Spleen (tissue), 11 donors: ENCODE results near the gene RGS17. TPM values are rescaled to one million over a fixed set of nuclear protein-coding genes. Genes with fewer than 3 reads are reported as not detected.
"Not testable (repeated sequence)": the region's sequence is repeated elsewhere in the genome, so short reads cannot be mapped to it uniquely, and the experiment has no call there.

ENCODE experiments used
- DNase-seq: peaks from one replicate; pipeline ENCODE4 v3.0.0-alpha.2; 2020
- H3K27ac ChIP-seq, 8 donors: fragments of 200-600 bp; sonication (generic) in 7 of 8; 1 replicate in 4 of 8; 2 replicates in 4 of 8; pipeline versions ENCODE4 v1.5.0 to v1.8.0; 2016 to 2021; ENCODE audit warnings: inconsistent platforms in 4 of 8, mild to moderate bottlenecking in 4 of 8, moderate library complexity in 1 of 8
- H3K27me3 ChIP-seq, 7 donors: fragments of 200-600 bp; sonication (generic) in 6 of 7; replicated peaks in 1 of 7; 1 replicate in 4 of 7; 2 replicates in 3 of 7; pipeline versions ENCODE4 v1.5.0 to v1.8.0; 2016 to 2021; ENCODE audit warnings: inconsistent platforms in 3 of 7, mild to moderate bottlenecking in 1 of 7
- H3K36me3 ChIP-seq, 6 donors: fragments of 200-600 bp; sonication (generic) in 5 of 6; 1 replicate in 4 of 6; 2 replicates in 2 of 6; pipeline versions ENCODE4 v1.5.0 to v1.8.0; 2016 to 2021; ENCODE audit warnings: inconsistent platforms in 2 of 6
- H3K4me1 ChIP-seq, 6 donors: fragments of 200-600 bp; sonication (generic) in 5 of 6; 1 replicate in 3 of 6; 2 replicates in 3 of 6; pipeline versions ENCODE4 v1.5.0 to v1.8.0; 2016 to 2021; ENCODE audit warnings: inconsistent platforms in 3 of 6
- H3K4me3 ChIP-seq, 8 donors: fragments of 200-600 bp; sonication (generic) in 7 of 8; 1 replicate in 4 of 8; 2 replicates in 4 of 8; pipeline versions ENCODE4 v1.5.0 to v1.8.0; 2016 to 2021; ENCODE audit warnings: inconsistent platforms in 4 of 8, mild to moderate bottlenecking in 4 of 8, moderate library complexity in 2 of 8
- H3K9me3 ChIP-seq, 8 donors: fragments of 200-600 bp; sonication (generic) in 7 of 8; 1 replicate in 4 of 8; 2 replicates in 4 of 8; pipeline versions ENCODE4 v1.5.0 to v1.8.0; 2016 to 2021; ENCODE audit warnings: inconsistent platforms in 4 of 8
- POLR2A ChIP-seq, 3 donors: fragments of 450-650 bp; IDR thresholded peaks; one replicate each; pipeline ENCODE4 v1.5.1; 2017; ENCODE audit warnings: antibody characterized with exemption in 3 of 3, mild to moderate bottlenecking in 1 of 3
- POLR2AphosphoS5 ChIP-seq, 3 donors: sonication (generic); formaldehyde crosslinking; IDR thresholded peaks; one replicate each; pipeline ENCODE4 v1.5.1; 2017; ENCODE audit warnings: antibody characterized with exemption in 3 of 3
- WGBS, 5 donors: extraction: QIAGEN DNeasy Blood & Tissue Kit in 3 of 5; methylation state at CpG; one replicate each; pipeline versions ENCODE4 v1.1.5 to v1.1.7; 2013 to 2018; 5-methylcytosine and 5-hydroxymethylcytosine counted together
- intact Hi-C: fragments of 100-400 bp; cut with DNase I; formaldehyde crosslinking; loops from one replicate; pipeline ENCODE4 v1.15.0; 2023; ENCODE audit warnings: low total_unique reads
- polyA plus RNA-seq, 3 donors: library from polyadenylated mRNA; stranded (reverse); fragments of 200-250 nt; gene quantifications; one replicate each; pipeline ENCODE4 v1.2.1, GENCODE V29; 2013
- total RNA-seq, 7 donors: library from RNA; depleted of rRNA in 3 of 7; stranded (reverse); fragments of >200 nt in 3 of 7; fragmentation: NEBNext Ultra II Directional in 4 of 7; extraction: Animal tissue kit (Norgen Biotek cat#: 25700) in 4 of 7; gene quantifications; one replicate each; pipeline versions ENCODE4 v1.1.0 to v1.2.1, GENCODE V29; 2016 to 2021
- TF ChIP-seq, protein P1 (sequence below), 11 experiments: fragments of 200-600 bp in 7 of 11; fragments of 450-650 bp in 4 of 11; sonication (generic) in 4 of 11; IDR thresholded peaks in 8 of 11; conservative IDR thresholded peaks in 3 of 11; 1 replicate in 7 of 11; 2 replicates in 4 of 11; pipeline versions ENCODE4 v1.4.0 to v1.8.0; 2016 to 2021; ENCODE audit warnings: antibody characterized with exemption in 11 of 11, inconsistent platforms in 4 of 11, mild to moderate bottlenecking in 1 of 11
- donor health status: healthy with polysubstance abuse.
- donor health status: DM: no; HTN: no; CAD: no; lungs with moderate emphysema.
- donor health status: DM: no; HTN: no; CAD: no.
- donor health status: Bipolar disorder and iron deficiency.
- donor health status: healthy.
- donor health status: DM: no; HTN: no; CAD: no.
- donor health status: DM: yes; HTN: yes; CAD: no.

RGS17 gene
- total and polyA plus RNA-seq, 10 donors = 0.03 to 0.33 (median 0.07) TPM; not detected in 5

DNA sequence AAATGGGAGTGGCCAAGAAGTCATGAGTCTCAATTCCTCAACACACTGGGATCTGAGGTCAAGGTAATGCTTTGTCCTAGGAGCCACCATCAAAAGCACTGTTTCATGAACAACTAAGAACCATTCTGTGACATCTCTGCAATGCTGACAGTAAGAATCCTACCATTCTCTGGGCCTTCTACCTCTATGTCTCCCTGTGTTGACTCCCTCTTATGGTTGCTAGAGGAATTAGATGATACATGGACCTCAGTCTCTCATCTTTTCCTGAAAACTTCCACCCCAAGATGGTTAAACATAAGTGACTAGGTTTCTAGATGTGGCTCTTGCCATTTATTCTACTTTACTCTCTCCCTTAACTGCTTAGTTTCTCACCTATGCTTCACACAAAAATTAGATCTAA lies 137.7 kb downstream of the RGS17 start:
- no peak overlapping the region for H3K4me3 ChIP-seq
- TF ChIP-seq POLR2AphosphoS5 (IDR thresholded peaks at IDR 0.05) = no peak
- TF ChIP-seq, protein P1, sequence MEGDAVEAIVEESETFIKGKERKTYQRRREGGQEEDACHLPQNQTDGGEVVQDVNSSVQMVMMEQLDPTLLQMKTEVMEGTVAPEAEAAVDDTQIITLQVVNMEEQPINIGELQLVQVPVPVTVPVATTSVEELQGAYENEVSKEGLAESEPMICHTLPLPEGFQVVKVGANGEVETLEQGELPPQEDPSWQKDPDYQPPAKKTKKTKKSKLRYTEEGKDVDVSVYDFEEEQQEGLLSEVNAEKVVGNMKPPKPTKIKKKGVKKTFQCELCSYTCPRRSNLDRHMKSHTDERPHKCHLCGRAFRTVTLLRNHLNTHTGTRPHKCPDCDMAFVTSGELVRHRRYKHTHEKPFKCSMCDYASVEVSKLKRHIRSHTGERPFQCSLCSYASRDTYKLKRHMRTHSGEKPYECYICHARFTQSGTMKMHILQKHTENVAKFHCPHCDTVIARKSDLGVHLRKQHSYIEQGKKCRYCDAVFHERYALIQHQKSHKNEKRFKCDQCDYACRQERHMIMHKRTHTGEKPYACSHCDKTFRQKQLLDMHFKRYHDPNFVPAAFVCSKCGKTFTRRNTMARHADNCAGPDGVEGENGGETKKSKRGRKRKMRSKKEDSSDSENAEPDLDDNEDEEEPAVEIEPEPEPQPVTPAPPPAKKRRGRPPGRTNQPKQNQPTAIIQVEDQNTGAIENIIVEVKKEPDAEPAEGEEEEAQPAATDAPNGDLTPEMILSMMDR (IDR thresholded peaks at IDR 0.05 in 8 of 11, conservative IDR thresholded peaks at IDR 0.05 in 3 of 11) = no peak
- no peak for TF ChIP-seq POLR2A (IDR thresholded peaks at IDR 0.05)
- H3K36me3 ChIP-seq = peaks cover 0 to 91% (median 64%) of the 10 kb centered on the region in 6 donors
- intact Hi-C loops = no loop called here
- no peak overlapping the region for H3K27ac ChIP-seq
- H3K9me3 ChIP-seq = no peaks in the 10 kb centered on the region
- peaks cover 0 to 54% (median 9%) of the 10 kb centered on the region in 6 donors for H3K4me1 ChIP-seq
- H3K27me3 ChIP-seq = no peaks in the 10 kb centered on the region
- DNase-seq = no peak

DNA sequence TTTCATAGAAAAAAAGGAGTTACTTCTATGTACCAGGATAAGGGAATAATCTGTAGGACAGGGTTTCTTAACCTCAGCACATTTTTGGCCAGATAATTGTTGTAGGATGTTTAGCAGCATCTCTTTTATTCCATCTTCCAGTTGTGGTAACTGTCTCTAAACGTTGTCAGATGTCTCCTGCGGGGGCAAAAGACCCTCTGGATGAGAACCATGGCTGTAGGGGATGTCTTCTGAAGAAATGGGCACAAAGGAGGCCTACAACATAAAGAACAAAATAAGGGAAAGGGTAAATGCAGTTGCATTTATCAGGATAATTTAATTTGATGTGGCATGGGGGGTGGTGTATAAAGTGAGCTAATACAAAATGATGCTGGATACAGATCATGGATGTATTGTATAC lies 144.1 kb downstream of the RGS17 start:
- peaks cover 17 to 47% (median 26%) of the 10 kb centered on the region in 6 donors for H3K4me1 ChIP-seq

DNA sequence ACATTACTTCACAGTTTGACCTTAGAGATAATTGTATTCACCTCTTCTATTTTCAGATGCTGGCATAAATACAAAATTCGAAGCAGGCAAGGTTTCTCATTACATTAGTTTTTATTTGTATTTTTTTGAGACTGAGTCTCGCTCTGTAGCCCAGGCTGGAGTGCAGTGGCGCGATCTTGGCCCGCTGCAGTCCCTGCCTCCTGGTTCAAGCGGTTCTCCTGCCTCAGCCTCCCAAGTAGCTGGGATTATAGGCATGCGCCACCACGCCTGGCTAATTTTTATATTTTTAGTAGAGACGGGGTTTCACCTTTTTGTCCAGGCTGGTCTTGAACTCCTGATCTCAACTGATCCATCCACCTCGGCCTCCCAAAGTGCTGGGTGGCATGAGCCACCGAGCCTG lies 145.8 kb downstream of the RGS17 start:
- DNase-seq, H3K27me3 ChIP-seq, H3K9me3 ChIP-seq, intact Hi-C loops: not testable (repeated sequence)
- peak in 2 of 3 donors; percentile 10 to 37 for TF ChIP-seq POLR2AphosphoS5 (IDR thresholded peaks at IDR 0.05)
- 82 to 93% (median 89%) methylated on average over 11 of the region's 11 CpGs for whole genome bisulfite sequencing, 5 donors
- Histone ChIP-seq H3K36me3 (peaks cover 0 to 24% (median 7%) of the 10 kb centered on the region in 6 donors), H3K4me1 (peaks cover 18 to 56% (median 41%) of the 10 kb centered on the region in 6 donors), H3K4me3 (peak overlapping the region in 1 of 8 donors; percentile 99), H3K27ac (peak overlapping the region in 5 of 8 donors; percentile 25 to 93 (median 92))

More for the DNA sequence above, 144.1 kb downstream of the RGS17 start:
- H3K27me3 ChIP-seq = peaks cover 0 to 6% (median 0%) of the 10 kb centered on the region in 7 donors
- no peak overlapping the region for H3K27ac ChIP-seq
- intact Hi-C loops = no loop called here
- no peak for DNase-seq
- H3K4me3 ChIP-seq = no peak overlapping the region
- TF ChIP-seq, protein P1 (IDR thresholded peaks at IDR 0.05 in 8 of 11, conservative IDR thresholded peaks at IDR 0.05 in 3 of 11) = no peak
- TF ChIP-seq POLR2AphosphoS5 (IDR thresholded peaks at IDR 0.05) = no peak
- TF ChIP-seq POLR2A (IDR thresholded peaks at IDR 0.05) = no peak
- H3K36me3 ChIP-seq = peaks cover 0 to 41% (median 24%) of the 10 kb centered on the region in 6 donors
- no peaks in the 10 kb centered on the region for H3K9me3 ChIP-seq
- 79 to 90% (median 84%) methylated on average over 2 of the region's 2 CpGs for WGBS, 5 donors

DNA sequence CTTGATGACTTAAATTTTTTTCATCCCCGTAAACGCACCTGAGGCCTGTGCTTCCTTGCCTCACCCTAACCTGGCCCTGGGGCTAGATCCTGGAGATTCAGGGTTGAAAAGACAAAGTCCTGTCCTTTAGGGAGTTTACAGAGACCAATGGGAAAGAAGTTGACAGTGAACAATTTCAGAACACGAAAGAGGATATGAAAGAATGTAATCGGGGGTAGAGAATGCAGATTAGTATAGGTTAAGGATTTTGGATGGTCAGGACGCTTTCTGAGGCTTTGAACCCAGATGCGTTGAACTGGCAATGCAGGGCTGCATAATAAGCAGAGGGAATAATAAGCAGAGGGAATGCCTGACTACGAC lies 146.6 kb downstream of the RGS17 start:
- Histone ChIP-seq H3K4me1 (peaks cover 18 to 64% (median 46%) of the 10 kb centered on the region in 6 donors), H3K27me3 (peaks cover 0 to 6% (median 0%) of the 10 kb centered on the region in 7 donors), H3K4me3 (peak overlapping the region in 7 of 8 donors; percentile 91 to 99 (median 94)), H3K27ac (peak overlapping the region in 7 of 8 donors; percentile 89 to 93 (median 92)), H3K36me3 (peaks cover 0 to 16% (median 2%) of the 10 kb centered on the region in 6 donors), H3K9me3 (no peaks in the 10 kb centered on the region)
- no peak for DNase-seq
- intact Hi-C loops = no loop called here
- 5 to 8% (median 6%) methylated on average over 7 of the region's 7 CpGs for WGBS, 5 donors
- TF ChIP-seq POLR2A (IDR thresholded peaks at IDR 0.05) = no peak
- TF ChIP-seq, protein P1 (IDR thresholded peaks at IDR 0.05 in 8 of 11, conservative IDR thresholded peaks at IDR 0.05 in 3 of 11) = no peak
- no peak for TF ChIP-seq POLR2AphosphoS5 (IDR thresholded peaks at IDR 0.05)
